Astrocyte of the spinal cord (primary cell): ENCODE measurements around the gene CFAP126.

Experiments
- DNase-seq: peaks from one replicate; pipeline ENCODE4 v3.0.0; 2011; ENCODE audit warnings: low read depth, low spot score
- H3K4me3 ChIP-seq: 2 replicates; pipeline ENCODE4 v1.5.1; 2011; ENCODE audit warnings: low read depth, mild to moderate bottlenecking, low read length, moderate library complexity
- in situ Hi-C: cut with HindIII; loops from 2 replicates; pipeline ENCODE4 v1.10.0; 2017; ENCODE audit warnings: low sequenced_read_pairs
- TF ChIP-seq, protein P1 (sequence below): IDR thresholded peaks from 2 replicates; pipeline ENCODE4 v1.5.1; 2012; ENCODE audit warnings: low read depth, mild to moderate bottlenecking, low read length, inconsistent platforms

CFAP126 gene

DNA sequence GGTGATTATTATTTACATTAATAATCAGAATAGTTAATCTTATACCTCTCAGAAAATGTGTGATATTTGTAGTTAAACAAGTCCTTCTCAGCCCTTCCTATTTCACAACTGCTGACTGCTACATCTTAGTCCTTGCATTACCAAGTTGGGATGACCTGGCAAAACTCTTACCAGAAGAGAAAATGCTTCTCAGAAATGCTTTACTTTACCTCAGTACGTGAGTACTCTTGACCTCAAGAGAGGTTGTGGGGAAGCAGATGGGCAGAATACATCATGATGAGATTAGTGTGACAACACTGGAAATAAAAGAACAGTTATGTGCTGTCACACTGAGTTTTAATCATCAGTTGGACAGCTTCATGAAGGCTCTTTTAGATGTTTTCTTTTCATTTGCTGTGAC lies 16.2 kb downstream of the CFAP126 start:
- DNase-seq = no peak
- TF ChIP-seq, protein P1, sequence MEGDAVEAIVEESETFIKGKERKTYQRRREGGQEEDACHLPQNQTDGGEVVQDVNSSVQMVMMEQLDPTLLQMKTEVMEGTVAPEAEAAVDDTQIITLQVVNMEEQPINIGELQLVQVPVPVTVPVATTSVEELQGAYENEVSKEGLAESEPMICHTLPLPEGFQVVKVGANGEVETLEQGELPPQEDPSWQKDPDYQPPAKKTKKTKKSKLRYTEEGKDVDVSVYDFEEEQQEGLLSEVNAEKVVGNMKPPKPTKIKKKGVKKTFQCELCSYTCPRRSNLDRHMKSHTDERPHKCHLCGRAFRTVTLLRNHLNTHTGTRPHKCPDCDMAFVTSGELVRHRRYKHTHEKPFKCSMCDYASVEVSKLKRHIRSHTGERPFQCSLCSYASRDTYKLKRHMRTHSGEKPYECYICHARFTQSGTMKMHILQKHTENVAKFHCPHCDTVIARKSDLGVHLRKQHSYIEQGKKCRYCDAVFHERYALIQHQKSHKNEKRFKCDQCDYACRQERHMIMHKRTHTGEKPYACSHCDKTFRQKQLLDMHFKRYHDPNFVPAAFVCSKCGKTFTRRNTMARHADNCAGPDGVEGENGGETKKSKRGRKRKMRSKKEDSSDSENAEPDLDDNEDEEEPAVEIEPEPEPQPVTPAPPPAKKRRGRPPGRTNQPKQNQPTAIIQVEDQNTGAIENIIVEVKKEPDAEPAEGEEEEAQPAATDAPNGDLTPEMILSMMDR = no peak
- in situ Hi-C loops = loop anchor here (25.0 kb wide), 1 partner anchor 139 kb away; the partner anchor contains the start of genes APOA2, FCER1G and NDUFS2
- no peak overlapping the region for H3K4me3 ChIP-seq

DNA sequence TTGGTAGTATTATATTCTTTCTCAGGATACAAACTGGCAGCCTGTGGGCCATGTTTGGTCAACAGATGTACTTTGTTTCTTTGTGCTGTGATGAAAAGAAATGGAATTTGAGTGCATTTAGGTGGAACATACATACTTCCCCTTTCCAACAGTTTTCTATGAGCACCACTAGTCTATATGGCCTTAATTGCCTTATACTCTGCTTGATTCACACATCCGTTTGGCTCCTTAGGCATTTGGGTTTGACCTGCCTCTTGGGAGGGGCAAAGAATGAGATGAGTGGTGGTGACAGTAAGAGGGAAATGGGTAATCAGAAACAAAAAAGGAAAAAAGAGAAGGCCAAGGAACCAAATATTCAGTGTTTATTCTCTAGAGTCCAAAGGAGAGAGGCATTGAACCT lies 17.0 kb downstream of the CFAP126 start:
- no peak for DNase-seq
- in situ Hi-C loops = loop anchor here (25.0 kb wide), 1 partner anchor 138 kb away; the partner anchor contains the start of genes APOA2, FCER1G and NDUFS2

DNA sequence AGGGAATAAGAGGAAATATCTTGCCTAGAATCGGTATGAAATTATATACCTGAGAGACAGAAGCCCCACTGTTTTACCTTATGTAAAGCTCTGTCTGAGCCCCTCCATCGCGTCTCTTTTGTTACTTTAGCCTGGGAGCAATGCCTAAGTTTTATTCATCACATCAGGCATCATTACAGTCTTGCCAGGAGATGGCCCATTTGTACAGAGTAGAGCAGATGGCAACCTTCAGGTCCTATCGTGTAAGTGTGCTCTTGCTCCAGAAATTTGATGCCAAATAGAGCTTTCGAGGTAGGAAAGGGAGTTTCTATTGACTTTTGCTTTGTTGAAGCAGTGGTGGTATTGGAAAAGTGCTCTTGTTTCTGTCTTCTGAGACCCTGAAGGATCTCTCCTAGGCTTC lies 24.9 kb downstream of the CFAP126 start:
- no peak for DNase-seq
- in situ Hi-C loops = no loop called here

More for the DNA sequence above, 17.0 kb downstream of the CFAP126 start:
- no peak overlapping the region for H3K4me3 ChIP-seq
- TF ChIP-seq, protein P1 = no peak

DNA sequence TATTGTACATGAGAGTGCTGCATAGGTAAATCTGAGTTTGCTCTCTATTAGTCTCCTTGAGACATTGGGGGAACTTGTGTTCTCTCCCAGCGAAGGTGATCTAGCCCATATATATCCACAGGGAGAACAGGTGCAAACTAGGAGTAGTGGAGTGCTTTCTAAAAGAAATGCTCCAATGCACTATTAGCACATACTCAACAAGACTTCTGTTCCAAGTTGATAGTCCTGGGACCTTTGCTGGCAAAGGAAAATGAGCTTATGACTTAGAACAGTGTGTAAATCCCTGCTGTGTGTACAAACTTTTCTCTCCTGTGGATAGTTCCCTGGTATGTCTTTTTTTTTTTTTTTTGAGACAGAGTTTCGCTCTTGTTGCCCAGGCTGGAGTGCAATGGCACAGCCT lies 25.5 kb downstream of the CFAP126 start:
- DNase-seq = no peak
- TF ChIP-seq, protein P1 = no peak
- H3K4me3 ChIP-seq = no peak overlapping the region
- in situ Hi-C loops = no loop called here

More for the DNA sequence above, 24.9 kb downstream of the CFAP126 start:
- TF ChIP-seq, protein P1 = no peak
- no peak overlapping the region for H3K4me3 ChIP-seq

DNA sequence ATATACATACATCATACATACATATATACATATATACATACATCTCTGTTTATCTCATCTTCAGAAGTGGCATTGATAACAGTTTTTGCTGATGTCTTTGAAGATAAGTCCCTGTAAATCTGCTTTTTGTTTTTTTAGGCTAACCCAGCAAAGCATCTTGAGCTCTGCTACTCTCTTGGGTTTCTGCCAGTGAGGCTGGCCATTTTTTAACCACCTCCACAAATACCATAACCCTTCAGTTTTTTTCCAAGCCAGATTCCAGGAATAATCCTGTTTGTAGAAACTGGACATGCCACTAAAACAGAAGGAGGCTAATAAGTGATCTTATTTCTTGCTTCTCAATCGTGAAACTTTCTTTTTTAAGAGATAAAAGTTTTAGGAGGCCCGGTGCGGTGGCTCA lies 31.9 kb downstream of the CFAP126 start:
- H3K4me3 ChIP-seq = no peak overlapping the region
- in situ Hi-C loops = no loop called here
- peak; percentile 3 for DNase-seq
- TF ChIP-seq, protein P1 = no peak

DNA sequence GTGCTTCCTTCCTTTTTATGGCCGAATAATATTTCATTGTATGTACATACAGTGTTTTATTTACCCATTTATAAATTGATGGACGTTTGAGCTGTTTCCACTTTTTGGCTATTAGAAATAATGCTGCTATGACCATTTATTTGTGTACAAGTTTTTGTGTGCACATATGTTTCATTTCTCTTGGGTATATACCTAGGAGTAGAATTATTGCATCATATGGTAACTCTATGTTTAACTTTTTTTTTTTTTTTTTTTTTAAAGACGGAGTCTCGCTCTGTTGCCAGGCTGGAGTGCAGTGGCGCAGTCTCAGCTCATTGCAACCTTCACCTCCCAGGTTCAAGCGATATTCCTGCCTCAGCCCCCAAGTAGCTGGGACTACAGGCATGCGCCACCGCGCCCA lies 34.5 kb downstream of the CFAP126 start:
- DNase-seq = no peak
- TF ChIP-seq, protein P1 = no peak
- in situ Hi-C loops = no loop called here
- no peak overlapping the region for H3K4me3 ChIP-seq

DNA sequence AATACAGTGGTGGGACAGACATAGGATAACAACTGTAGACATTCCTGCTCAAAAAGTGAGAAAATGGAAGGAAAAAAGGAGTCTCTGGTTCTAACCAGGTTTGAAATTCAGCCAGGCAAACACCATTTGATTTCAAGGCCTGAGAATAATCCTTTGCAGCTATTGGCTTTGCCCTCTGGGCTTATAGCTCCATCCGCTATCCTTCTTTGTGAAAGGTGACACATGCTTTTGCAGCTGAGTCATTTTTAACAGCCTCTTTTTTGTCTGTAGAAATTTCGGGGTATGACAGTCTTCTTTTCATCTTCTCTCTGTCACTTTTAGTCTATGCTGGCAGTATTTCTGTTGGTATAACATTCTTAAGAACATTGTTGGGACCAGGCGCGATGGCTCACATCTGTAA lies 37.3 kb downstream of the CFAP126 start:
- TF ChIP-seq, protein P1 = no peak
- in situ Hi-C loops = no loop called here
- H3K4me3 ChIP-seq = no peak overlapping the region
- no peak for DNase-seq
